GM12878 (cell line): ENCODE results near the gene GRM7. TPM values are rescaled to one million over a fixed set of nuclear protein-coding genes. Genes with fewer than 3 reads are reported as not detected.

Experiments
- ATAC-seq: fragments of 200-7000 bp; cut with Tn5 transposase; 3 replicates; pipeline ENCODE4 v1.9.1; 2020; ENCODE audit warnings: mild to moderate bottlenecking, moderate library complexity
- BruUV-seq: library from RNA; stranded (reverse); fragments of 400-500 nt; replicated peaks from 2 replicates; lab custom pipeline; 2021; lab: Mats Ljungman, UMichigan
- CTCF ChIA-PET: fragments of 300-600 bp; sonication (Branson Sonifier 250); formaldehyde crosslinking; extraction: SDS; loops from one replicate; lab custom pipeline; 2021; ENCODE audit warnings: inconsistent platforms; lab: Yijun Ruan, JAX
- POLR2A ChIA-PET: fragments of 350-600 bp; formaldehyde crosslinking; extraction: SDS; loops from one replicate; lab custom pipeline; 2021; ENCODE audit warnings: inconsistent platforms; lab: Charles Lee
- RAD21 ChIA-PET: fragments of 300-600 bp; sonication (Branson Sonifier 250); formaldehyde crosslinking; loops from one replicate; lab custom pipeline; 2023; ENCODE audit warnings: antibody characterized with exemption; ENCODE audit not compliant: unreplicated experiment; lab: Charles Lee
- SMC1A ChIA-PET: fragments of 300-600 bp; sonication (Branson Sonifier 250); formaldehyde crosslinking; loops from one replicate; lab custom pipeline; 2023; ENCODE audit not compliant: unreplicated experiment, uncharacterized antibody; lab: Charles Lee
- DNase-seq: peaks from one replicate; pipeline ENCODE4 v3.0.0-alpha.2; 2011; ENCODE audit warnings: low read depth, low spot score
- FAIRE-seq: peaks from 3 replicates; lab custom pipeline; 2011; peaks lifted over from hg19 to GRCh38; lab: Jason Lieb, UNC
- H2AFZ ChIP-seq: 2 replicates; pipeline ENCODE4 v1.6.0; 2011; ENCODE audit warnings: low read depth, low read length, control low read depth; ENCODE audit not compliant: control insufficient read depth
- H3K27ac ChIP-seq: 2 replicates; pipeline ENCODE4 v1.5.1; 2011; ENCODE audit warnings: control low read depth; ENCODE audit not compliant: control insufficient read depth, insufficient read depth
- H3K27me3 ChIP-seq, 2 experiments: replicated peaks in 1 of 2; 2 replicates each; pipeline versions ENCODE4 v1.6.0 to v1.6.1; 2011; ENCODE audit warnings: low read length in 1 of 2; ENCODE audit not compliant: control insufficient read depth in 2 of 2, insufficient read depth in 2 of 2
- H3K36me3 ChIP-seq, 2 experiments: 2 replicates each; pipeline ENCODE4 v1.5.1; 2011; ENCODE audit warnings: low read length in 1 of 2; ENCODE audit not compliant: control insufficient read depth in 2 of 2, insufficient read depth in 2 of 2
- H3K4me1 ChIP-seq: 2 replicates; pipeline ENCODE4 v1.6.1; 2011; ENCODE audit warnings: mild to moderate bottlenecking, low read length, moderate library complexity, mixed read lengths; ENCODE audit not compliant: control insufficient read depth, insufficient read depth
- H3K4me2 ChIP-seq: 2 replicates; pipeline ENCODE4 v1.6.0; 2011; ENCODE audit warnings: control low read depth; ENCODE audit not compliant: control insufficient read depth, insufficient read depth
- H3K4me3 ChIP-seq: fragments of 200-600 bp; sonication (generic); 2 replicates; pipeline ENCODE4 v1.5.1; 2016
- H3K79me2 ChIP-seq: 2 replicates; pipeline ENCODE4 v1.6.0; 2011; ENCODE audit warnings: low read length; ENCODE audit not compliant: control insufficient read depth, insufficient read depth
- H3K9ac ChIP-seq: 2 replicates; pipeline ENCODE4 v1.8.0; 2011; ENCODE audit warnings: low read length, control low read depth, mixed read lengths; ENCODE audit not compliant: control insufficient read depth, insufficient read depth
- H3K9me3 ChIP-seq: replicated peaks from 3 replicates; pipeline ENCODE4 v1.5.1; 2011; ENCODE audit warnings: mild to moderate bottlenecking, low read length; ENCODE audit not compliant: control insufficient read depth, insufficient read depth
- H4K20me1 ChIP-seq: 2 replicates; pipeline ENCODE4 v1.6.0; 2011; ENCODE audit not compliant: control insufficient read depth, insufficient read depth
- CHD2 ChIP-seq: IDR thresholded peaks from 2 replicates; pipeline ENCODE4 v1.6.1; 2011; ENCODE audit warnings: low read depth, low read length, improper control_type of control experiment, borderline replicate concordance
- FOXK2 ChIP-seq: fragments of 450-650 bp; IDR thresholded peaks from 2 replicates; pipeline ENCODE4 v1.6.1; 2017; ENCODE audit warnings: mild to moderate bottlenecking, moderate library complexity
- HDGF ChIP-seq: fragments of 450-650 bp; IDR thresholded peaks from 2 replicates; pipeline ENCODE4 v1.6.1; 2016; ENCODE audit warnings: antibody characterized with exemption
- IKZF1 ChIP-seq: fragments of 450-650 bp; conservative IDR thresholded peaks from 2 replicates; pipeline ENCODE4 v1.6.1; 2017; ENCODE audit warnings: antibody characterized with exemption, mild to moderate bottlenecking
- NFIC ChIP-seq: IDR thresholded peaks from 2 replicates; pipeline ENCODE4 v1.6.1; 2012; ENCODE audit warnings: low read depth, mild to moderate bottlenecking, inconsistent platforms, low read length, moderate library complexity
- NFXL1 ChIP-seq: fragments of 450-650 bp; IDR thresholded peaks from 2 replicates; pipeline ENCODE4 v1.6.1; 2017; ENCODE audit warnings: antibody characterized with exemption, mild to moderate bottlenecking, borderline replicate concordance
- SMAD1 ChIP-seq: fragments of 450-650 bp; IDR thresholded peaks from 2 replicates; pipeline ENCODE4 v1.6.1; 2018; ENCODE audit warnings: mild to moderate bottlenecking, low read depth; ENCODE audit not compliant: partially characterized antibody
- SP1 ChIP-seq: IDR thresholded peaks from one replicate; pipeline ENCODE4 v1.6.1; 2011; ENCODE audit warnings: low read depth, low read length
- SREBF2 ChIP-seq: IDR thresholded peaks from 2 replicates; pipeline ENCODE4 v1.6.1; 2012; ENCODE audit warnings: mild to moderate bottlenecking, low read length
- TCF3 ChIP-seq: IDR thresholded peaks from 2 replicates; pipeline ENCODE4 v1.6.1; 2012; ENCODE audit warnings: low read depth, mild to moderate bottlenecking, low read length, borderline replicate concordance; ENCODE audit not compliant: insufficient read depth
- USF2 ChIP-seq: IDR thresholded peaks from 2 replicates; pipeline ENCODE4 v1.6.1; 2011; ENCODE audit warnings: low read depth, low read length, improper control_type of control experiment, borderline replicate concordance
- ZBTB11 ChIP-seq: fragments of 450-650 bp; formaldehyde crosslinking; IDR thresholded peaks from 2 replicates; pipeline ENCODE4 v1.5.0; 2022; ENCODE audit warnings: mild to moderate bottlenecking, missing genetic modification characterization
- ZNF207 ChIP-seq: fragments of 450-650 bp; IDR thresholded peaks from 2 replicates; pipeline ENCODE4 v1.6.1; 2014; ENCODE audit warnings: antibody characterized with exemption, mild to moderate bottlenecking, borderline replicate concordance
- ZNF217 ChIP-seq: fragments of 450-650 bp; IDR thresholded peaks from 2 replicates; pipeline ENCODE4 v1.6.1; 2017; ENCODE audit warnings: antibody characterized with exemption, mild to moderate bottlenecking
- ZNF592 ChIP-seq: fragments of 450-650 bp; IDR thresholded peaks from 2 replicates; pipeline ENCODE4 v1.6.1; 2017; ENCODE audit warnings: mild to moderate bottlenecking, moderate library complexity
- WGBS: methylation state at CpG from one replicate; pipeline ENCODE4 v1.1.6; 2016; ENCODE audit warnings: low lambda C conversion rate; ENCODE audit not compliant: insufficient replicate concordance, insufficient coverage; ENCODE audit errors: missing lambda C conversion rate; 5-methylcytosine and 5-hydroxymethylcytosine counted together
- in situ Hi-C: fragments of 300-500 bp; cut with MboI; formaldehyde crosslinking; loops from 9 replicates; pipeline ENCODE4 v1.14.3; 2018; ENCODE audit warnings: mixed read lengths
- intact Hi-C: fragments of 100-400 bp; cut with micrococcal nuclease; formaldehyde crosslinking; loops from one replicate; pipeline ENCODE4 v1.14.2; 2022; ENCODE audit not compliant: unreplicated experiment
- polyA plus RNA-seq, 11 experiments: library from polyadenylated mRNA; depleted of rRNA in 4 of 11; unstranded in 6 of 11; stranded (reverse) in 5 of 11; fragments of >200 nt; fragmentation: Nextera tagmentation in 4 of 11; fragmentation: Illumina TruSeq in 1 of 11; extraction: Ambion mirVana in 4 of 11; extraction: Trizol in 1 of 11; gene quantifications; 1 replicate in 1 of 11; 2 replicates in 10 of 11; pipeline versions ENCODE4 v1.2.1 to v1.2.3, GENCODE V29; 2011 to 2016; ENCODE audit warnings: inconsistent platforms in 2 of 11, missing spikeins in 2 of 11, low read depth in 1 of 11
- total RNA-seq, 4 experiments: library from RNA; depleted of rRNA in 3 of 4; stranded (reverse); fragments of >200 nt in 3 of 4; fragmentation: Illumina TruSeq in 1 of 4; extraction: Trizol in 1 of 4; gene quantifications; 2 replicates each; pipeline versions ENCODE4 v1.2.1 to v1.2.3, GENCODE V29; 2013 to 2021
- TF ChIP-seq, protein P1 (sequence below): fragments of 450-650 bp; IDR thresholded peaks from 2 replicates; pipeline ENCODE4 v1.6.1; 2016; ENCODE audit warnings: mild to moderate bottlenecking

Gene GRM7
- total and polyA plus RNA-seq, 10 of the 15 experiments (the other 5 are each of a cell fraction or from before 2014, with no cell fraction given): not detected

DNA sequence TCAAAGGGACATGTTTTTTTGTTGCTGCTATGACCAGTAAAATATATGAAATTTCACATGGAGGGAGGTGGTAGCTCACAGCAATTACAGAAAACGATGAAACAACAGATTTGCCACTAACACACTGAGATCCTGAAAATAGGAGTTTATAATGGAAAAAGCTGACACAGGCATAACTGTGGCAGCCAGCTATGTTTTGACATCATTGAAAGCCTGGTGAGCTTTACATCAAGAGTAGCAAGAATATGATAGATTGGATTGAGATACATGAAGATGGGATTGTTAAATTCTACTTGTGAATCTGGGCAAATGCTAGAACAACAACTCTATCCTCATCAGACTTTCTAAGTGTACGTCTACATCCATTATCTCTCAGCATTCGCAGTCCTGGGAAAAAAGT lies 760.7 kb downstream of the GRM7 start:
- ATAC-seq: no peak
- H3K27me3 ChIP-seq: no peaks in the 10 kb centered on the region
- intact Hi-C loops: no loop called here
- FAIRE-seq: no peak
- no peaks in the 10 kb centered on the region for H3K4me1 ChIP-seq
- H3K9me3 ChIP-seq: no peaks in the 10 kb centered on the region
- H3K4me2 ChIP-seq: no peak overlapping the region
- no TSS peak for BruUV-seq
- H3K9ac ChIP-seq: no peak overlapping the region
- ChIA-PET RAD21 (no interaction called here), POLR2A (no interaction called here), SMC1A (interaction anchor here (0.9 kb wide), 1 partner anchor 37 kb away, joined by 5 read pairs; no protein-coding TSS in a partner anchor), CTCF (no interaction called here)
- H3K79me2 ChIP-seq: no peaks in the 10 kb centered on the region
- in situ Hi-C loops: no loop called here
- H2AFZ ChIP-seq: no peak overlapping the region
- no peak overlapping the region for H3K4me3 ChIP-seq
- DNase-seq: no peak
- no peaks in the 10 kb centered on the region for H4K20me1 ChIP-seq
- no peaks in the 10 kb centered on the region for H3K36me3 ChIP-seq
- WGBS: 30% methylated on average over 3 of the region's 3 CpGs
- H3K27ac ChIP-seq: no peak overlapping the region
- TF ChIP-seq SP1 (no peak), ZNF217 (no peak), FOXK2 (no peak), ZBTB11 (CRISPR knock-in tag) (no peak), USF2 (no peak), IKZF1 (no peak), TCF3 (no peak), NFIC (no peak), ZNF207 (no peak), SMAD1 (no peak), ZNF592 (no peak), SREBF2 (no peak), NFXL1 (no peak), HDGF (no peak), CHD2 (no peak)
- TF ChIP-seq, protein P1, sequence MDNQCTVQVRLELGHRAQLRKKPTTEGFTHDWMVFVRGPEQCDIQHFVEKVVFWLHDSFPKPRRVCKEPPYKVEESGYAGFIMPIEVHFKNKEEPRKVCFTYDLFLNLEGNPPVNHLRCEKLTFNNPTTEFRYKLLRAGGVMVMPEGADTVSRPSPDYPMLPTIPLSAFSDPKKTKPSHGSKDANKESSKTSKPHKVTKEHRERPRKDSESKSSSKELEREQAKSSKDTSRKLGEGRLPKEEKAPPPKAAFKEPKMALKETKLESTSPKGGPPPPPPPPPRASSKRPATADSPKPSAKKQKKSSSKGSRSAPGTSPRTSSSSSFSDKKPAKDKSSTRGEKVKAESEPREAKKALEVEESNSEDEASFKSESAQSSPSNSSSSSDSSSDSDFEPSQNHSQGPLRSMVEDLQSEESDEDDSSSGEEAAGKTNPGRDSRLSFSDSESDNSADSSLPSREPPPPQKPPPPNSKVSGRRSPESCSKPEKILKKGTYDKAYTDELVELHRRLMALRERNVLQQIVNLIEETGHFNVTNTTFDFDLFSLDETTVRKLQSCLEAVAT: no peak
